H1 (cell line): ENCODE measurements around the gene NCSTN. TPM values are rescaled to one million over a fixed set of nuclear protein-coding genes. Genes with fewer than 3 reads are reported as not detected.

Experiments used
- HDAC2 ChIP-seq, 2 experiments: fragments of 300-600 bp in 1 of 2; sonication (generic) in 1 of 2; IDR thresholded peaks; 2 replicates each; pipeline ENCODE4 v1.6.1; 2011 to 2012; ENCODE audit warnings: low read depth in 2 of 2, low read length in 2 of 2, mild to moderate bottlenecking in 2 of 2, moderate library complexity in 2 of 2, borderline replicate concordance in 1 of 2, inconsistent platforms in 1 of 2
- RFX5 ChIP-seq: IDR thresholded peaks from 2 replicates; pipeline ENCODE4 v1.6.1; 2011; ENCODE audit warnings: low read depth, low read length, improper control_type of control experiment, borderline replicate concordance
- SAP30 ChIP-seq: fragments of 300-600 bp; sonication (generic); IDR thresholded peaks from 2 replicates; pipeline ENCODE4 v1.7.1; 2012; ENCODE audit warnings: low read length, moderate library complexity, mild to moderate bottlenecking, inconsistent platforms; ENCODE audit not compliant: insufficient read depth, insufficient replicate concordance
- SP2 ChIP-seq: IDR thresholded peaks from 2 replicates; pipeline ENCODE4 v1.6.1; 2012; ENCODE audit warnings: mild to moderate bottlenecking, low read length, inconsistent platforms
- polyA plus RNA-seq, 7 experiments: library from polyadenylated mRNA; depleted of rRNA in 3 of 7; stranded (reverse) in 5 of 7; unstranded in 2 of 7; fragments of >200 nt in 5 of 7; fragments of 200-250 nt in 2 of 7; gene quantifications; 1 replicate in 5 of 7; 2 replicates in 1 of 7; 4 replicates in 1 of 7; pipeline versions ENCODE4 v1.2.1 to v1.2.3, GENCODE V29; 2011 to 2013; ENCODE audit warnings: missing spikeins in 2 of 7, mixed read lengths in 2 of 7
- total RNA-seq: library from RNA; stranded (reverse); fragmentation: NEBNext Ultra II Directional; extraction: Animal tissue kit (Norgen Biotek cat#: 25700); gene quantifications from 2 replicates; pipeline ENCODE4 v1.2.1, GENCODE V29; 2021

Gene NCSTN
- total and polyA plus RNA-seq, 2 of the 8 experiments (the other 6 are each of a cell fraction or from before 2014, with no cell fraction given), result 64.7 to 125 TPM

- TF ChIP-seq SP2 (no peak), RFX5 (no peak), SAP30 (no peak), HDAC2 (IDR thresholded peaks at IDR 0.05; ENCODE audit: borderline replicate concordance in 1 of 2, low read depth in 2 of 2, low read length in 2 of 2) (no peak)
Measured at GRCh38 chr1:160357286-160358002, 14.3 kb downstream of the NCSTN start (continued).
